Hematopoietic multipotent progenitor cell treated with erythropoietin and hydrocortisone succinate and interleukin-3 and kit ligand, for 17 days (in vitro differentiated cells): ENCODE measurements around the gene RXRA.
"Not testable (repeated sequence)": the region's sequence is repeated elsewhere in the genome, so short reads cannot be mapped to it uniquely, and the experiment has no call there.

Experiments used
- DNase-seq: peaks from one replicate; pipeline ENCODE4 v3.0.0-alpha.2; 2015; ENCODE audit warnings: low spot score

Gene RXRA

DNA sequence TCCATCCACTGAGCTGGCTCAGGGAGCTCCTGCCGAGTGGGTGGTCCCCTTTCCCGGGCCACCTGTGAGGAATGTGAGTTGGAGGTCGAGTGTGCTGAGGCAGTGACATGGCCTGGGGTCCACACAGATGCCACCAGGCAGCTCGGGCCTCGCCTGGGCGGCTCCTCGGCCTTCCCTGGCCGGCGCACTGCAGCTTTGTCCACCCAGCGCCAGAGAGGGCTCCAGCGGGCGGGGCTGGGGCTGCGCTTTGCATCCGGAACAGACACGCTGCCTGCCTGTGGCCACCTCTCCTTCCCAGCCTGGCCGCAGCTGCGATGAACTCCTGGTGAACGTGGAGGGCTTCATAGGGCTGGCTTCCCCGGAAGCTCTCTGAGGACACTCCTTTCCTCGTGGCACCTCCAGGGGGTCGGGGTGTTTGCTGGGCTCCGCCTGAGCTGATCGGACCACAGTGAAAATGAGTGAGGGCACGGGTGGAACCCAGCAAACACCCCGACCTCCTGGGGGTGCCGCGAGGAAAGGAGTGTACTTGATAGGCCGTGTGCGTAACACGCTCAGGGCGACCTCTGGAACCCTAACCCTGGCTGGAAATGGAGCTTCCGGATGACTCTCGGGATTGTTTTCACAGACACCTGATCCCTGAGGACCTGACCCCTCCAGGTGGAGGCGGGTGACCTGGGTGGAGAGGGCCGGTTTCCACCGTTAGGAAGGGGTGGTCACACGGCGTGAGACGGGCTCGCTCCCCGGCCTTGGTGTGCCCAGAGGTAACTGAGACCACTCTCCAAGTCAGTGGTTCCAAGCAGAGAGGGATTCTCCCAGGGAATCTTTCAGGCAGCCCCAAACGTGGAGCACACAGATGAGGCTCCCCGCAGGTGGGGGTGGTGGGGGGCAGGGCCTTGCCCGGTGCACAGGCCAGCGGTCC is 31.8 kb upstream of the RXRA start:
- DNase-seq, result no peak

- no peak for DNase-seq
Observed at GRCh38 chr9:134295101-134295745, 31.0 kb upstream of the RXRA start.

GRCh38 chr9:134295746-134296250 is 30.5 kb upstream of the RXRA start:
- no peak for DNase-seq

DNA sequence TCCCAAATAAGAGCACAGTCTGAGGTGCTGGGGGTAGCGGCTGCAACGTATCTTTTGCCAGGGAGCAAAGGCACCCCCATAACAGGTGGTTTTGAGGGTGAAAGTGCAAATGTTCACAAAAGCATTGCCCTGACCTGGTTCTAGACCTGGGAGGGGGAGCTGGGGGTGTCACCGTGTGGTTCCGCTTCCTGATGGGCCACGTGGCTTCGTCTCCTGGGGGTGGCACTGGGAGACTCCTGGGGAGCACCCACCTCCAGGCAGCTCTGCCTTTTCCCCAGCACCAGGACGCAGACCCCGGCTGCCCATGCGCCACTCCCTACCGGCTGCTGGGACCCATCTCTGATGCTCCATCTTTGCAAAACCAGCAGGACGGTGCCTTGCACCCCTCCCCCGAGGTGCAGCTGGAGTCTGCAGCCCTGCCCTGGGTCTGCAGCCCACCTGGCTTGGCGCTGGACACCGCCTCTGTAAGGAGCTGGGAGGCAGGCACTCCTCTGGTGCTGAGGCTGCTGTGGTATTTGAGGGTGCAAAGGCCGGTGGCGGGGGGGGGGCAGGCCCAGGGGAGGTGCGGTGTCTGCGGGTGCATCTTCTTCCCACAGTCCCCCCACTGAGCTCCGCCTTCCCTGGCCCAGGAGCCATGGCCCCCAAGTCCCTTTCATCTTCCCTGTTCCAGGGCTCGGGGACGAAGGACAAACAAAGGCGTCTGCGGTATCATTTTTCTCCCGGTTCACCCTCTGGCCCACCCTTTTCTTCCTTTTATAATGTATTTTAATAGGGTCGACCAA is 29.8 kb upstream of the RXRA start:
- DNase-seq, result no peak

GRCh38 chr9:134297083-134297410 is 29.2 kb upstream of the RXRA start:
- DNase-seq, result no peak

DNA sequence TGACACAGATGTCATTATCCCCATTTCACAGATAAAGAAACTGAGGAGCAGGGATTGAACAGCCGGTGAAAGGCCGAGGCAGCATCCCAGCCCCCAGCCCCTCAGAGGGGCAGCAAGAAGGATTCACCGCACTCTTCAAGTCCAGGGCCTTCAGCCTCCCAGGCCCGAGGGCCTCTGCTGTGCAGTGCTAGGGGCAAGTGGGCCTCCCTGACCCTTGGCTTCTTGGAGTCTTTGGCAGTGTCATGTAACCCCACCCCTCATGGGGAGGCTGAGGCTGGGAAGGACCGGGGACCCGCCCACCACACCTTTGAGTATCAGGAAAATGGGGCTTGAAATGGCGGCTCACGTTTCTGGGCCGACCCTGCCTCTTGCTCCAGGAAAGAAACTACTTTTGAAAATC is 28.7 kb upstream of the RXRA start:
- DNase-seq, result no peak

DNA sequence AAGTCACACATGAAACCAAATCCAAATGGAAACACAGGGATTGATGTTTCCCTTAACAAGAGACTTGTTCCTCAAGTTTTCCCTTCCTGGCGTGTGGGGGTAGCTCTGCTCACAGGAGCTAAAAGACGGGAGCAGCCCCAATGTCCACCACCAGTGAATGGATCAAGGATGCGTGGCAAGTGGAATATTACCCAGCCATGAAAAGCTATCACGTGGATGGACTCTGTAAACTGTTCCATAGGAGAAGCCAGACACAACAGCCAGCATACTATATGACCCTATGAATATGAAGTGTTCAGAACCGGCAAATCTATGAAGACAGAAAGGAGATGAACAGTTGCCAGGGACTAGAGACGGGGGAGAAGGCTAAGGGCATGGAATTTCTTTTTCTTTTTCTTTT is 28.3 kb upstream of the RXRA start:
- no peak for DNase-seq

DNA sequence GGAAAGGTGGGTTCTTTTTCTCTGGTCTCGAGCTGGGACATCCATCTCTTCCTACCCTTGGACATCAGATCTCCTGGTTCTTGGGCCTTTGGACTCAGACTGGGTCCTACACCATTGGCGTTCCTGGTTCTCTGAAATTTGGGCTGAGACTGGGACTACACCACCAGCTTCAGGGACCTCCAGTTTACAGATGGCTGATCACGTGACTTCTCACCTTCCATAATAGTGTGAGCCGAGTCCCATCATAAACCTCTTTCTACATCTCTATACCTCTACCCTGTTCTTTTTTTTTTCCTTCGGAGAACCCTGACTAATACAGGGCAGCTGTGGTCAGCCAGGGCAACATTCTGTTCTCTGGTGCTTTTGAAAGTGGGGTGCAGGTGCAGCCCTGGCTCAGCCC is 27.2 kb upstream of the RXRA start:
- DNase-seq, result no peak

DNA sequence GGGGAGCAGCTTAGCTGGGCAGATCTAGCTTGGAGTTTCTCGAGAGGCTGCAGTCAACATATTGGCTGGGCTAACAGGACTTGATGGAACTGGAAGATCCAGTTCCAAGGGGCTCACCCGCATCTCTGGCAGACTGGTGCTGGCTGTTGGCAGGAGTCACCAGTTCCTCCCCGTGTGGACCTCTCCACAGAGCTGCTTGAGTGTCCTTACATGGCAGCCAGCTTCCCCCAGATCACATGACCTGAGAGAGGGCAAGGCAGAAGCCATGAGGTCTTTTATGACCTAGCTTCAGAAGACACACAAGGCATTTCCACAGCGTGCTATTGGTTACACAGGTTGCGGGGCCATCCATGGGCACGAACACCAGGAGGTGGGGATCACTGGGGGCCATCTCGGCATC is 26.4 kb upstream of the RXRA start:
- no peak for DNase-seq

DNA sequence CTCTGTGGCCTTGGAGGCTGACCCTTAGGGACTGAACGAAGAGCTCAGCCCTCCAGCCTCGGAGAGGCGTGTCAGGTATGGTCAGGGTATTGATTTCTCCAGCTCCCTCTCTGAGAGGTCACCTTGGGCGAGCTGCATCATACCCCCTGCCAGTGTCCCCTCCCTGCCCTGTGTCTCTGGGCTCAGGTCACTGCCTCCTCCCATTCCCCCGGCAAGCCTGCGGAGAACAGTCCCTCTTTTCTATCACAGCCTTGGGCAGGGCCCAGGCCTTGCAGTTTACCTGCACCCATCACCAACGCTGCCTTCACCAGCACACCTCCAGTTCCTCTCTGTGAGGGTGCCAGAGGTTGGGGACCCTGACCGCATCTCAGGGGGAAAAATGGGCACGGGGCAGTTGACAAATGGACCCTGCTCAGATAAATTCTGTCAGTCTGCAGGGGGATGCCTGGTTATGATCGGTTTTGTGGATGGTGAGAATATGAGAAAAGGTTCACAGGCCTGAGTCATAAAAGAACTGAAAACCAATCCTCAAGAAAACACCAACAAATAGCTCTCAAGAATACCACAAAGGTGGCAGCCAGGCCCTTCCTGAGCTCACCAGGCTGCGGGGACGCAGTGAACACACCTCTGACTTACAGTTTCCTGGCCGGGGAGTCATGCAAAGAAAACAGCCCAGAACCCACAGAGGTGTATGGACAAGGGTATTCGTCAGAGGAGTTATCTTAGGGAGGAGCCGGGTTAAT is 24.7 kb upstream of the RXRA start:
- DNase-seq, result no peak

- DNase-seq, result no peak
Observed at GRCh38 chr9:134302130-134302817, 24.0 kb upstream of the RXRA start.

- no peak for DNase-seq
Observed at GRCh38 chr9:134303601-134304000, 22.7 kb upstream of the RXRA start.

DNA sequence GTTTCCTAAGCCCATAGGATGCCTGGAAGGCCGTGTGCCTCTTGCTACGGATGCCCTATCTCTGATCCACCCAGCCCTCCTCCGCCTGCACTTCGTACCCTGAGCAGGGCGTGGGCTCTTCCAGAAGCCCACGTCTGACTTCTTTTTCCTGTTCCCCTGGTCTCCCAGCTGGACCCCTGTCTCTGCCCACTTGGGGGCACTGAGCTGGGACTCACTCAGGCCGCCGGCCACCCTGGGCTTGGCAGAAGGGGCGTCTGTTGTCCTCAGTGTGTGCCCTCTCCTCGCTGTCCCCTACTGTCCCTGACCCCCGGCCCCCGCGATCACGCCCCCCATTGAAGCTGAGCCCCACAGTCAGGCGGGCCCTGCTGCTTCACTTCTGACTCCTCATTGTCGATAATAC is 22.0 kb upstream of the RXRA start:
- no peak for DNase-seq

GRCh38 chr9:134304690-134305089 is 21.6 kb upstream of the RXRA start:
- DNase-seq, result no peak

DNA sequence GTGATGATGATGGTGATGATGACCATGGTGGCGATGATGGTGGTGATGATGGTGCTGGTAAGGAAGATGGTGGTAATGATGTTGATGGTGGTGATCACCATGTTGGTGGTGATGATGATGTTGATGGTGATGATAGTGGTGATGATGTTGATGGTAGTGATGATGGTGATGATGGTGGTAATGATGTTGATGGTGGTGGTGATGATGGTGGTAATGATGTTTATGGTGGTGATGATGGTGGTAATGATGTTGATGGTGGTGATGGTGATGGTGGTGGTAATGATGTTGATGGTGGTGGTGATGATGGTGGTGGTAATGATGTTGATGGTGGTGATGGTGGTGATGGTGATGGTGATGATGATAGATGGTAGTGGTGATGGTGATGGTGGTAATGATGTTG is 20.7 kb upstream of the RXRA start:
- DNase-seq, result no peak

DNA sequence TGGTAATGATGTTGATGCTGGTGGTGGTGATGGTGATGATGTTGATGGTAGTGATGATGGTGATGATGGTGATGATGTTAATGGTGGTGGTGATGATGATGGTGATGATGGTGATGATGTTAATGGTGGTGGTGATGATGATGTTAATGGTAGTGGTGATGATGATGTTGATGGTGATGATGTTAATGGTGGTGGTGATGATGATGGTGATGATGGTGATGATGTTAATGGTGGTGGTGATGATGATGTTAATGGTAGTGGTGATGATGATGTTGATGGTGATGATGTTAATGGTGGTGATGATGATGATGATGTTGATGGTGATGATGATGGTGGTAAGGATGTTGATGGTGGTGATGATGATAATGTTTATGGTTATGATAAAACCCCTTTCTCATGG is 20.2 kb upstream of the RXRA start:
- DNase-seq, result not testable (repeated sequence)

GRCh38 chr9:134306636-134307600 is 19.3 kb upstream of the RXRA start:
- DNase-seq, result no peak

DNA sequence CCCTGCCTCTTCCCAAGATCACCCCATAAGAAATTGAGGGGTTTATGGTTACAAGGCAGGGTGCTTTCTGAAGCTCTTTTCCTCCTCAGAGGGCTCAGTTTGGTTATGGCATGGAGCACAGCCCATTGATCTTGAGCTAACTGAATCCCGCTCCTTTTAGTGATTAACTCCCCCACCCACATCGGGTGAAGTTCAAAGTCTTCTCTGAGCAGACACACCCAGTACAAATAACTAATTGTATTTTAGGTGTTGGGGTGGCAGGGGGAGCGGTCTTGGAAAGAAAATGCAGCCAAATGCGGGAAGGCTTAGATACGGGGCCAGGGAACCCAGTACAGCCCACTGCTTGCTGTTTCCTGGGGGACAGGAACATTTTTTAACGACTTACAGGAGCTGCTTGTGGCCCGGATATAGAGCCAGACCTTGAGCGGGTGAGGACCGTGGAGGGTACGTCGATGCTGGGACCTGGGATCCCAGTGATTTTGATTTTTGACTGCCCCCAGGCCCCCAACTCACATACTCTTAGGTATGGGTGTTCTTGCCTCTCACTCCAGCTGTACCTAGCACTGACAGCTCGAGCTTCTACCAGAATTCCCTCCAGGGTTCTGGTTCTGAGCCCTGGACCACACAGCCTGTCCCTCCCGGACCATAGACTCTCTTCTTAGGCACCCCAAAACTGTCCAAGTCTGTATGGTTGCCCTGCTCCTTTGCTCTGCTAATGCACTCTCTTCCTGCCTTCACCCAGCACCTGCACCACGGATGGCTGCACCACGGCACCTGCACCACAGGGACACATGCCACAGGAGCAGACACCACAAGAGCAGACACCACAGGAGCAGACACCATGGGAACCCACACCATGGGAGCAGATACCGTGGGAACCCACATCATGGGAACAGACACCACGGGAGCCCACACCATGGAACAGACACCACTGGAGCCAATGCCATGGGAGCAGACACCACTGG is 18.3 kb upstream of the RXRA start:
- DNase-seq, result no peak

GRCh38 chr9:134308639-134309220 is 17.5 kb upstream of the RXRA start:
- not testable (repeated sequence) for DNase-seq
